ENCODE results near the gene GRPEL1.

GRCh38 chr4:7052313-7052712 is 15.6 kb downstream of the GRPEL1 start:
- TF ChIP-seq CTCF (IDR thresholded peaks at IDR 0.05; ENCODE audit: poor library complexity) = no peak
- TF ChIP-seq EZH2phosphoT487 (IDR thresholded peaks at IDR 0.05; ENCODE audit: low read depth, severe bottlenecking, unreplicated experiment) = no peak
- TF ChIP-seq EZH2 (IDR thresholded peaks at IDR 0.05; ENCODE audit: borderline replicate concordance) = no peak

Measured in hepatocyte (in vitro differentiated cells).